ENCODE data around the gene KCNA5.

DNA sequence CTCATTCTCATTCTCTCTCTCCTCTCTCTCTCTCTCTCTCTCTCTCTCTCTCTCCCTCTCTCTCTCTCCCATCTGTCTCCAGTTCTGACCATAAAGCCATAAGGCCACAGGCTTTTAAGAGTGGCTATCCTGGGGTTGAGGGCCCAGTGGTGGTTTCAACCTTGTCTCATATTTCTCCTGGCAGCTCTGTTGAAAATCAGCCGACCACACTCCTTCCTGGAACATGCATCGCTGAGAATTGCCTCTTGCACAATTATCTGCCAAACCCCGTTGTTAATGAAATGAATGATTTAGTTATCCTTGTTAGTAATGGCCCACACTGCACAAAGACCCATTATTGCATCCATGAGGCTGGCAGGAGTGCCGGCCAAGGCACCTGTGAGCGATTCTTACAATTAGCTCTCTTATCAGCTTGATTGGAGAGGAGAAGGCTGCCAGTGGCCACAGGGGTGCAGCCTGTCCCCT, 30.4 kb upstream of the KCNA5 start:
- TF ChIP-seq, protein P1, sequence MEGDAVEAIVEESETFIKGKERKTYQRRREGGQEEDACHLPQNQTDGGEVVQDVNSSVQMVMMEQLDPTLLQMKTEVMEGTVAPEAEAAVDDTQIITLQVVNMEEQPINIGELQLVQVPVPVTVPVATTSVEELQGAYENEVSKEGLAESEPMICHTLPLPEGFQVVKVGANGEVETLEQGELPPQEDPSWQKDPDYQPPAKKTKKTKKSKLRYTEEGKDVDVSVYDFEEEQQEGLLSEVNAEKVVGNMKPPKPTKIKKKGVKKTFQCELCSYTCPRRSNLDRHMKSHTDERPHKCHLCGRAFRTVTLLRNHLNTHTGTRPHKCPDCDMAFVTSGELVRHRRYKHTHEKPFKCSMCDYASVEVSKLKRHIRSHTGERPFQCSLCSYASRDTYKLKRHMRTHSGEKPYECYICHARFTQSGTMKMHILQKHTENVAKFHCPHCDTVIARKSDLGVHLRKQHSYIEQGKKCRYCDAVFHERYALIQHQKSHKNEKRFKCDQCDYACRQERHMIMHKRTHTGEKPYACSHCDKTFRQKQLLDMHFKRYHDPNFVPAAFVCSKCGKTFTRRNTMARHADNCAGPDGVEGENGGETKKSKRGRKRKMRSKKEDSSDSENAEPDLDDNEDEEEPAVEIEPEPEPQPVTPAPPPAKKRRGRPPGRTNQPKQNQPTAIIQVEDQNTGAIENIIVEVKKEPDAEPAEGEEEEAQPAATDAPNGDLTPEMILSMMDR (IDR thresholded peaks at IDR 0.05), result no peak
- no peak for TF ChIP-seq POLR2A (IDR thresholded peaks at IDR 0.05)

Data from heart left ventricle (tissue), 13 donors.